Hepatic stellate cell (primary cell): ENCODE data around the gene TRIP10.
"Not testable (repeated sequence)": the region's sequence is repeated elsewhere in the genome, so short reads cannot be mapped to it uniquely, and the experiment has no call there.

Experiments used
- DNase-seq: peaks from one replicate; pipeline ENCODE4 v3.0.0; 2011; ENCODE audit warnings: low spot score

The TRIP10 gene

GRCh38 chr19:6743714-6744380, 4.4 kb downstream of the TRIP10 start:
- DNase-seq: no peak

- DNase-seq: peak; percentile 97
Observed at GRCh38 chr19:6744381-6745301, 5.2 kb downstream of the TRIP10 start.

DNA sequence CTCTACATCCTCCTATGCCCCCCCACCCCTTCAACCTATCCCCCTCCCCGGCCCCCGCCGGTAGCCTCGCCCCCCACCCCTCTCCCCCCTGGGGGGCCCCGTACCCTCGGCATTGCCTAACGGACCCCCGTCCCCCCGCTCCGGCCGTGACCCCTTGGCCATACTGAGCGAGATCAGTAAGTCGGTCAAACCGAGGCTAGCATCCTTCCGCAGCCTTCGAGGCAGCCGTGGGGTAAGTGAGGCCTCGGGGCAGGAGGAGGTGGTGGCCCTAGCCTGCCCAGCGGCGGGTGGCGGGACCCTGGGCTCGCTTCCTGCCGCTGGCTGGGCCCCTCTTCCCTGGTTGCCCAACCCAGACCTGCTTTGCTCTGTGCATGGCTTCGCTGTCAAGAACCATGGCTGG, 6.5 kb downstream of the TRIP10 start:
- no peak for DNase-seq

DNA sequence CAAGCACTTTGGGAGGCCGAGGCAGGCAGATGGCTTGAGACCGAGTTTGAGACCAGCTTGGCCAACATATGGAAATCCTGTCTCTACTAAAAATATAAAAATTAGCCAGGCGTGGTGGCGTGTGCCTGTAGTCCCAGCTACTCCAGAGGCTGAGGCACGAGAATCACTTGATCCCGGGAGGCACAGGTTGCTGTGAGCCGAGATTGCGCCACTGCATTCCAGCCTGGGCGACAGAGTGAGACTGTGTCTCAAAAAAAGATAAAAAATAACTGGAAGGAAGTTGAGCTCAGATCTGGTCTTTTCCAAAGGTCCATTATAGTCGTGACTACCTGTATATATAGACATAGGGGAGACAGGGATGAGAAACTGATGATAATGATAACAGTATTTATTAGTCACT, 9.1 kb downstream of the TRIP10 start:
- not testable (repeated sequence) for DNase-seq

GRCh38 chr19:6750062-6750461, 10.6 kb downstream of the TRIP10 start:
- DNase-seq: no peak

DNA sequence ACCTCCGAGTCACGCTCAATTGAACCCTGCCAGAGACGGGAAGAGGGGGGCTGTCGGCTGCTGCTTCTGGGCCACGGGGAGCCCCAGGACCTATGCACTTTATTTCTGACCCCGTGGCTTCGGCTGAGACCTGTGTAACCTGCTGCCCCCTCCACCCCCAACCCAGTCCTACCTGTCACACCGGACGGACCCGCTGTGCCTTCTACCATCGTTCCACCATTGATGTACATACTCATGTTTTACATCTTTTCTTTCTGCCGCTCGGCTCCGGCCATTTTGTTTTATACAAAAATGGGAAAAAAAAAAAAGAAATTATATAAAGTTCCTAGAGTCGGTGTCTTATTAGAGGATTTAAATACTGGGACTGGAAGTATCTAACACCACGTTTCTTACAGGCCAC, 11.7 kb downstream of the TRIP10 start:
- no peak for DNase-seq

DNA sequence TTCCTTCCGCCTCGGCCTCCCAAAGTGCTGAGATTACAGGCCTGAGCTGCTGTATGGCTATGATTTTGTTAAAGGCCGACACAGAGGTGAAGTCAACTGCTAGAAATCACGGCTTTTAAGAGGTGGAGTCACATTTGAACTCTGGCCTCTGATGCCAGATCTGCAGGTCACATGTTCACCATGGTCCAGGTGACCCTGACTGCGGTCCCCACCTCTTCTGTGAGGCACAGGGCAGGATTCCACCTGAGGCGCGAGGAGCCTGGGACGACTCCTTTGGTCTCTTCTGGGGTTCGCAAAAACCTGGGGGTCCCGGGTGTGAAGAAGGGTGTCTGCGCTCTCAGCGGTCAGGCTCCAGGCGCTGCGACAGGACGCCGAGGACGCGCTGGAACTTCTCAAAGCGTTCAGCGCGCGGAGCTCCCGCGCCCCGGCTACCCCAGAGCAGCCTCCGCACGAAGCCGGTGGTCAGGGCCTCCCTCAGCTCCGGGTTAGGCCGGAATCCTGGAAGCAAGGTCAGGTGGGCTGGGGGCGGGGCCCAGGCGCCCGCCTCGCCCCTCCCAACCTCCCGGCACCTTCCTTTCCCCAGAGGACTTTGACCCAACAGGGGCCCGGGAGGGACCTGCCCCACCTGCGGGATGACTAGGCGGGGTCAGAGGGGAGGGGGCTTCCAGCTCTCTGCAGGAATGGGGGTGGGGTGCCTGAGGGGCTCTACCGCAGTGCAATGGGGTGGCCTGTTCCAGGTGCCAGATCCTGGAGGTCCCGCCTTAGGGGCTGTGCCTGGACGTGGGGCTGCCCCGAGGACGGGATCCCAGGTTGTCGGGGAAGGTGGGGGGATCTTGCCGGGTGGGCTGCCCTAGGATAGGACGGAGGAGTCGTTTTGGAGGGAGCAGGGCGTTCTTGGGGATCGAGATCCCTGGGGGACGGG, 13.0 kb downstream of the TRIP10 start:
- DNase-seq: no peak

DNA sequence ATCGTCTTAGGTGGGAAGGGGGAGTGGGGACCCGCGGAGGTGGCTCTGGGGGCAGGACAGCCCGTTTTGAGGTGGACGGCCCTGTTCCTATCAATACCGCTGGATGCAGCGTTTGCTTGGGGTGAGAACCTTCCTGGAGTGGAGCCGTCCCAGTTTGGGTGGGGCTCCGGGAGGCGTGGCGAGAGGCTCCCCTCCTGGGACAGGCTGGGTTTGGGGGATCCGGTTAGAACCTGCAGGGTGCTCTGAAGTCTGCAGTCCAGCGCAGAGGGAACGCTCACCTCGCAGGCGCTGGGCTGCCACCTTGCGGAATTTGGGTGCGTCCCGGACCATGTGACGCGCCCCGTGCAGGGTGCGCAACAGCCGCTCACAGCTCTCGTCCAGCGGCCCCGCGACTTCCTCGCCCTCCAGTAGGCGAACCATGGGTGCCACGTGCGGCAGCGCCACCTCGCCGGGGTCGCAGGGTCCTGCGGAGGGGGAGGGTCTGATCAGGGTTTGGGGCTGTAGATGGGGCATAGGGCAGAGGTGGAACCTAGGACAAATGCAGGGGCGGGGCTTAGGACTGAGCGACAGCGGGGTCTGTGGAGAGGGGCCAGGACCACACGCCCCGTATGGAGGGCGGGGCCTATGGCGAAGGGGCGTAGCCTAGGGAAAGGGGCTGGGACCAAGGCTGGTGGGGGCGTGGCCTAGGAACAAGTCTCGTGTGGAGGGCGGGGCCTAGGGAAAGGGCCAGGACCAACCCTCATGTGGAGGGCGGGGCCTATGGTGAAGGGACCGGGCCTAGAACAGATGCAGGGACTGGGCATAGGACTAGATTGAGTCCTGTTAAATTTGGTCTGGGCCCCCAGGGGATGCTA, 13.9 kb downstream of the TRIP10 start:
- DNase-seq: peak; percentile 74

DNA sequence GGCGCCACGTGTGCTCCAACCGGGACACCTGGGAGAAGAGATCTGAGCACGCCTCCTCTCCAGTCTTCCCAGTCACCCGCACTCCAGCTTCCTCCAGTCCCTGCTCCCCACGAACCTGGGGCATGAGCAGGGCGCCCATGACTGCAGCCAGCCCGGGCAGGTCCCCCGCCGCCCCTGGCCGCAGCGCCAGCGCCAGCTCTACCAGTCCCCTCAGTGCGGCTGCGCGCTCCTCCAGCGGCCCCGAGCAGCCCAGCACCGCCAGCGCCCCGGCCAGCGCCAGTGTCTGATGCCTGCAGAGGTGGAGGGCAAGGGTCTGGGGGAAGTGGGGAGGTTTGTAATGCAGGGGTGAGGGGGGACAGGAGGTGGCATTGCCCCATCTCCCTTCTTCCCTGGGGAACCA, 14.7 kb downstream of the TRIP10 start:
- no peak for DNase-seq

- no peak for DNase-seq
Observed at GRCh38 chr19:6754653-6755463, 15.4 kb downstream of the TRIP10 start.

DNA sequence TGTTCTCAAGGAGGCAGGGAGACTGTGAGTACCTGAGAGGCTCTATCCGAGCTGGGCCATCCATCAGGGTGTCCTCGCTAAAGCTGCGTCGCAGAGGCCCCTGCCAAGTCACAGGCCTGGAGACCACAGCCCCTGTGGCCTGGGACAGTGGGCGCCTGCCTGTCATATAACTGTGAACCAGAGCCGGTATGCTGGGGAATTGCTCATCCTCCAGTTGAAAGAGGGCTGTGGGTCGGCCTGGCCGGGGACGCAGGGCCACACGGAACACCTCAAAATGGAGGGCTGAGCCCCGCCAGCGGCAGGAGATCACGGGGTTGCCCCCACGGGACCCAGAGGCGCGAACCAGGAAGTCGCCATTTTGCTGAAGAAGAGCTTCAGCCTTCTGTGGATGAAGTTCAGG, 21.1 kb downstream of the TRIP10 start:
- DNase-seq: no peak

- no peak for DNase-seq
Observed at GRCh38 chr19:6761053-6761676, 21.7 kb downstream of the TRIP10 start.

GRCh38 chr19:6762253-6762797, 22.8 kb downstream of the TRIP10 start:
- not testable (repeated sequence) for DNase-seq

GRCh38 chr19:6765738-6766356, 26.4 kb downstream of the TRIP10 start:
- DNase-seq: no peak

- no peak for DNase-seq
Observed at GRCh38 chr19:6766357-6767080, 27.0 kb downstream of the TRIP10 start.

DNA sequence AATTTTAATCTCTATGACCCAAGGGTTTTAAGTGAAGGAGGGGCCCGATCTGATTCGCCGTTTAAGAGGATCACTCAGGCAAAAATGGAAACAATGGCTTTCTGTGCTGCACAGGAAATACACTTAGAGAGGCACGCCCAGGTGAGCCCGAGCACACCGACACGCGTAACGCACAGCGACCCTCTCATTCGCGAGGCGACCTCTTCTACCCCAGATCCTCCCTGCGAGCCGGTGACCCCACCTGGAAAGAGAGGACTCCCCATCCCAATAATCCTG, 27.5 kb downstream of the TRIP10 start:
- DNase-seq: no peak

DNA sequence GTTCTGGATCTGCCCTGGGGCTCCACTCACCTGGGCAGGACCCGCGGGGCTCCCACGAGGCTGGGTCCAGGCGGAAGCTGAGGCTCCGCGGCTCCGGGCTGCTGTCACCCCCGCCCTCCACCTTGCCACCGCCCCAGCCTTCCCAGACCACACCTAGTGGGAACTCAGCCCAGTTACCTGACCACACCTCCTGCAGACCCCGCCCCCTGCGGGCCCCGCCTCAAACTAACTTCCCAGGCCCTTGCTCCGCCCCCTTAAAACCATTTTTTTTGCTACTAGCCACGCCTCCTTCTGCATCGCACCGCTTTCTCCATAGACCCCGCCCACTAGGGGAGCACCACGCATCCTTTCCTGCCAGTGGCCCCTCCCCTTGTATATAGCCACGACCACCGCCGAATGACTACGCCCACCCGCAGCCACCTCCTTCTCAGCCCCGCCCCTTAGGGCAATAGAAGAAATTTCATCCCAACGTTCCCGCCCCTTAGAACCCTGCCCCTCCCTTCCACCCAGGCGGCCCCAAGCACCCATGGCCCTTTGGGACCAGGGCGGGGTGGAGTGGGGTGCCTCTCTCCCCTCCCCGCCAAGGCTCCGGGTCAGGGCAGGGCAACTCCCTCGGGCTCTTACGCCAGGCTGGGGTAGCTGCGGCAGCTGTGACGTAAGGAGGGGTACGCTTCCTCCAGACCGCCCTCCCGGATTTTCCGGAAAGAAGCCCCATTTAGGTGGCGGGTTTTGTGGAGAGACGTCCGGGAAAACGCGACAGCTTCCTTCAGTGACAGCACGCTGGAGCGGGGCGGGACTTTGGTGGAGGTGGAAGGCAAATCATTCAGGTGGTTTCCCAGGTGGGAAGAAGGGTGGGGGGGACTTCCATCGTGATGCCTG, 28.1 kb downstream of the TRIP10 start, which contains the start of gene SH2D3A:
Gene SH2D3A (minus strand): TSS at position 79 of the 879 bp plus-strand sequence. CDS start 3,687 bp downstream, outside the sequence.
- no peak for DNase-seq
